MCF 10A (cell line): ENCODE data around the gene RAPGEF1. TPM values are rescaled to one million over a fixed set of nuclear protein-coding genes. Genes with fewer than 3 reads are reported as not detected.

Experiments used
- BruUV-seq: library from RNA; stranded (reverse); fragments of 400-500 nt; replicated peaks from 2 replicates; lab custom pipeline; 2021; lab: Mats Ljungman, UMichigan
- CTCF ChIA-PET: fragments of 300-600 bp; sonication (Branson Sonifier 250); formaldehyde crosslinking; extraction: SDS; loops from one replicate; lab custom pipeline; 2021; ENCODE audit warnings: antibody characterized with exemption, inconsistent platforms; lab: Yijun Ruan, JAX
- POLR2A ChIA-PET: fragments of 300-600, 350-650 bp; sonication (Branson Sonifier 250); formaldehyde crosslinking; extraction: SDS; loops from one replicate; lab custom pipeline; 2020; ENCODE audit warnings: antibody characterized with exemption, inconsistent platforms; lab: Yijun Ruan, JAX
- DNase-seq: peaks from one replicate; pipeline ENCODE4 v3.0.0-alpha.2; 2018; ENCODE audit not compliant: unreplicated experiment
- H3K27ac Mint-ChIP-seq: one replicate; pipeline ENCODE4 v1.8.0; 2022; ENCODE audit warnings: mild to moderate bottlenecking, low read depth, mixed read lengths; ENCODE audit not compliant: unreplicated experiment
- H3K27me3 Mint-ChIP-seq: one replicate; pipeline ENCODE4 v1.8.0; 2022; ENCODE audit warnings: mixed read lengths; ENCODE audit not compliant: insufficient read depth, unreplicated experiment
- H3K36me3 Mint-ChIP-seq: one replicate; pipeline ENCODE4 v1.8.0; 2022; ENCODE audit warnings: mild to moderate bottlenecking, moderate library complexity, mixed read lengths; ENCODE audit not compliant: insufficient read depth, unreplicated experiment
- H3K4me1 Mint-ChIP-seq: one replicate; pipeline ENCODE4 v1.8.0; 2022; ENCODE audit warnings: mixed read lengths; ENCODE audit not compliant: insufficient read depth, unreplicated experiment
- H3K4me3 Mint-ChIP-seq: one replicate; pipeline ENCODE4 v1.8.0; 2022; ENCODE audit warnings: mild to moderate bottlenecking, moderate library complexity, mixed read lengths; ENCODE audit not compliant: unreplicated experiment
- H3K9me3 Mint-ChIP-seq: one replicate; pipeline ENCODE4 v1.8.0; 2022; ENCODE audit warnings: mixed read lengths; ENCODE audit not compliant: unreplicated experiment
- CTCF ChIP-seq: fragments of 200-600 bp; IDR thresholded peaks from one replicate; pipeline ENCODE4 v1.8.0; 2022; ENCODE audit warnings: antibody characterized with exemption, mild to moderate bottlenecking; ENCODE audit not compliant: unreplicated experiment
- intact Hi-C: fragments of 100-400 bp; cut with micrococcal nuclease; formaldehyde crosslinking; loops from 2 replicates; pipeline ENCODE4 v1.14.1; 2022
- total RNA-seq: library from RNA; stranded (reverse); gene quantifications from 2 replicates; pipeline ENCODE4 v1.2.3, GENCODE V29; 2022

Gene RAPGEF1
- total RNA-seq, 1 experiment from 2014 or later: 55.4 TPM

GRCh38 chr9:131703697-131704096, 36.2 kb downstream of the RAPGEF1 start:
- POLR2A ChIA-PET: interaction anchor here (0.7 to 4.4 kb wide), 16 partner anchors 10 to 331 kb away, joined by 3 to 47 read pairs (median 9); no protein-coding TSS in a partner anchor
- Mint-ChIP-seq H3K9me3 (no peaks in the 10 kb centered on the region), H3K36me3 (no peaks in the 10 kb centered on the region), H3K27ac (no peak overlapping the region), H3K27me3 (no peaks in the 10 kb centered on the region), H3K4me3 (no peak overlapping the region), H3K4me1 (peaks cover 41% of the 10 kb centered on the region)
- no peak for TF ChIP-seq CTCF
- DNase-seq: no peak
- intact Hi-C loops: no loop called here
- no TSS peak for BruUV-seq
- CTCF ChIA-PET: interaction anchor here (0.6 to 1.4 kb wide), 3 partner anchors 24 to 202 kb away, joined by 3 to 4 read pairs (median 3); no protein-coding TSS in a partner anchor

- Mint-ChIP-seq H3K27me3 (no peaks in the 10 kb centered on the region), H3K4me3 (no peak overlapping the region), H3K9me3 (no peaks in the 10 kb centered on the region), H3K27ac (no peak overlapping the region), H3K4me1 (peaks cover 37% of the 10 kb centered on the region), H3K36me3 (no peaks in the 10 kb centered on the region)
- DNase-seq: no peak
- intact Hi-C loops: no loop called here
- ChIA-PET CTCF (interaction anchor here (1.4 kb wide), 1 partner anchor 25 kb away, joined by 4 read pairs; no protein-coding TSS in a partner anchor), POLR2A (interaction anchor here (0.5 to 4.4 kb wide), 10 partner anchors 10 to 1820 kb away, joined by 3 to 47 read pairs (median 16); partner anchors contain the start of gene RAPGEF1)
- no TSS peak for BruUV-seq
- no peak for TF ChIP-seq CTCF
Observed at GRCh38 chr9:131702911-131703310, 37.0 kb downstream of the RAPGEF1 start.

GRCh38 chr9:131701789-131702337, 38.0 kb downstream of the RAPGEF1 start:
- intact Hi-C loops: no loop called here
- Mint-ChIP-seq H3K4me3 (no peak overlapping the region), H3K27me3 (no peaks in the 10 kb centered on the region), H3K9me3 (no peaks in the 10 kb centered on the region), H3K4me1 (peaks cover 35% of the 10 kb centered on the region), H3K27ac (no peak overlapping the region), H3K36me3 (no peaks in the 10 kb centered on the region)
- no peak for DNase-seq
- CTCF ChIA-PET: interaction anchor here (0.6 to 0.8 kb wide), 2 partner anchors 43 to 1586 kb away, joined by 4 read pairs; no protein-coding TSS in a partner anchor
- POLR2A ChIA-PET: interaction anchor here (0.6 to 4.4 kb wide), 10 partner anchors 9 to 1821 kb away, joined by 3 to 47 read pairs (median 3); partner anchors contain the start of gene RAPGEF1
- no peak for TF ChIP-seq CTCF
- no TSS peak for BruUV-seq

- ChIA-PET CTCF (interaction anchor here (0.6 to 0.8 kb wide), 2 partner anchors 43 to 1586 kb away, joined by 4 read pairs; no protein-coding TSS in a partner anchor), POLR2A (interaction anchor here (0.8 to 4.4 kb wide), 4 partner anchors 8 to 29 kb away, joined by 3 to 47 read pairs (median 20); no protein-coding TSS in a partner anchor)
- no peak for TF ChIP-seq CTCF
- no peak for DNase-seq
- Mint-ChIP-seq H3K4me1 (peaks cover 31% of the 10 kb centered on the region), H3K36me3 (no peaks in the 10 kb centered on the region), H3K4me3 (no peak overlapping the region), H3K27me3 (no peaks in the 10 kb centered on the region), H3K27ac (no peak overlapping the region), H3K9me3 (no peaks in the 10 kb centered on the region)
- no TSS peak for BruUV-seq
- intact Hi-C loops: no loop called here
Observed at GRCh38 chr9:131701436-131701781, 38.5 kb downstream of the RAPGEF1 start.
